ENCODE results near the gene RPA1. TPM values are rescaled to one million over a fixed set of nuclear protein-coding genes. Genes with fewer than 3 reads are reported as not detected.
"Not testable (repeated sequence)": the region's sequence is repeated elsewhere in the genome, so short reads cannot be mapped to it uniquely, and the experiment has no call there.

The RPA1 gene
- total RNA-seq, 2 experiments from 2014 or later = 38.6 to 38.7 TPM

DNA sequence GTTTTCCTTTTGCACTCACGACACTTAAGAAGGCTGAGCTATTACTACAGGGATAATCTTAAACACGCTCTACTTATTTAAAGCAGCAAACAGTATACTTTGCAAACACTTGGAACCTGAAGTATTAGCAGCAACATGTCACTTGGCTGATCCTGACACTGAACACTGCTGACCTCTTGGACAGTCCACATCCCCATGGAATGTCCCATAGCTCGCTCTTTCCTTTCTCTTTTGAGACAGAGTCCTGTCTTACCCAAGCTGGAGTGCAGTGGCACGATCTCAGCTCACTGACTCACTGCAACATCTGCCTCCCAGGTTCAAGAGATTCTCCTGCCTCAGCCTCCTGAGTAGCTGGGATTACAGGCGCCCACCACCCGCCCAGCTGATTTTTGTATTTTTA is 26.5 kb upstream of the RPA1 start:
- TF ChIP-seq, protein P1, sequence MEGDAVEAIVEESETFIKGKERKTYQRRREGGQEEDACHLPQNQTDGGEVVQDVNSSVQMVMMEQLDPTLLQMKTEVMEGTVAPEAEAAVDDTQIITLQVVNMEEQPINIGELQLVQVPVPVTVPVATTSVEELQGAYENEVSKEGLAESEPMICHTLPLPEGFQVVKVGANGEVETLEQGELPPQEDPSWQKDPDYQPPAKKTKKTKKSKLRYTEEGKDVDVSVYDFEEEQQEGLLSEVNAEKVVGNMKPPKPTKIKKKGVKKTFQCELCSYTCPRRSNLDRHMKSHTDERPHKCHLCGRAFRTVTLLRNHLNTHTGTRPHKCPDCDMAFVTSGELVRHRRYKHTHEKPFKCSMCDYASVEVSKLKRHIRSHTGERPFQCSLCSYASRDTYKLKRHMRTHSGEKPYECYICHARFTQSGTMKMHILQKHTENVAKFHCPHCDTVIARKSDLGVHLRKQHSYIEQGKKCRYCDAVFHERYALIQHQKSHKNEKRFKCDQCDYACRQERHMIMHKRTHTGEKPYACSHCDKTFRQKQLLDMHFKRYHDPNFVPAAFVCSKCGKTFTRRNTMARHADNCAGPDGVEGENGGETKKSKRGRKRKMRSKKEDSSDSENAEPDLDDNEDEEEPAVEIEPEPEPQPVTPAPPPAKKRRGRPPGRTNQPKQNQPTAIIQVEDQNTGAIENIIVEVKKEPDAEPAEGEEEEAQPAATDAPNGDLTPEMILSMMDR (IDR thresholded peaks at IDR 0.05) = no peak
- peaks cover 49% of the 10 kb centered on the region for H3K36me3 ChIP-seq (ENCODE audit: insufficient read depth, low read length)
- H3K9me3 ChIP-seq (ENCODE audit: control insufficient read depth in 1 of 2, insufficient read depth in 1 of 2, low read length in 2 of 2) = no peaks in the 10 kb centered on the region
- intact Hi-C loops (cut with DNase I, micrococcal nuclease) = no loop called here
- no peaks in the 10 kb centered on the region for H3K27me3 ChIP-seq (ENCODE audit: control insufficient read depth in 1 of 2, insufficient read depth in 2 of 2, low read length in 2 of 2)
- DNase-seq = no peak
- peaks cover 61% of the 10 kb centered on the region for H3K36me3 Mint-ChIP-seq (ENCODE audit: low read depth)
- CTCF ChIA-PET = interaction anchor here (1.4 kb wide), 1 partner anchor 9 kb away, joined by 3 read pairs; no protein-coding TSS in a partner anchor
- H3K9me3 Mint-ChIP-seq = no peaks in the 10 kb centered on the region
- POLR2A ChIA-PET = no interaction called here
- no peak overlapping the region for H3K4me3 ChIP-seq (ENCODE audit: low read length)
- no peak overlapping the region for H3K27ac Mint-ChIP-seq
- no peaks in the 10 kb centered on the region for H3K4me1 Mint-ChIP-seq (ENCODE audit: low read depth)
- no peak for ATAC-seq (ENCODE audit: poor library complexity)
- H3K27me3 Mint-ChIP-seq = no peaks in the 10 kb centered on the region
- no peak overlapping the region for H3K4me3 Mint-ChIP-seq
- H3K4me1 ChIP-seq (ENCODE audit: insufficient read depth, low read length) = no peaks in the 10 kb centered on the region
- no peak overlapping the region for H3K27ac ChIP-seq (ENCODE audit: low read depth in 1 of 2, low read length in 2 of 2)

GRCh38 chr17:1807890-1808289 is 21.9 kb upstream of the RPA1 start:
- no peak overlapping the region for H3K27ac Mint-ChIP-seq
- Histone ChIP-seq H3K27ac (ENCODE audit: low read depth in 1 of 2, low read length in 2 of 2) (no peak overlapping the region), H3K27me3 (ENCODE audit: control insufficient read depth in 1 of 2, insufficient read depth in 2 of 2, low read length in 2 of 2) (no peaks in the 10 kb centered on the region), H3K36me3 (ENCODE audit: insufficient read depth, low read length) (peaks cover 43% of the 10 kb centered on the region), H3K4me3 (ENCODE audit: low read length) (no peak overlapping the region), H3K4me1 (ENCODE audit: insufficient read depth, low read length) (no peaks in the 10 kb centered on the region), H3K9me3 (ENCODE audit: control insufficient read depth in 1 of 2, insufficient read depth in 1 of 2, low read length in 2 of 2) (no peaks in the 10 kb centered on the region)
- H3K9me3 Mint-ChIP-seq = no peaks in the 10 kb centered on the region
- H3K27me3 Mint-ChIP-seq = no peaks in the 10 kb centered on the region
- ATAC-seq (ENCODE audit: poor library complexity) (no peak), DNase-seq (no peak)
- no peaks in the 10 kb centered on the region for H3K4me1 Mint-ChIP-seq (ENCODE audit: low read depth)
- POLR2A ChIA-PET = no interaction called here
- intact Hi-C loops (cut with DNase I, micrococcal nuclease) = no loop called here
- CTCF ChIA-PET = no interaction called here
- TF ChIP-seq, protein P1 (IDR thresholded peaks at IDR 0.05) = no peak
- H3K4me3 Mint-ChIP-seq = no peak overlapping the region
- H3K36me3 Mint-ChIP-seq (ENCODE audit: low read depth) = peaks cover 56% of the 10 kb centered on the region

- no peaks in the 10 kb centered on the region for H3K9me3 ChIP-seq (ENCODE audit: control insufficient read depth in 1 of 2, insufficient read depth in 1 of 2, low read length in 2 of 2)
- H3K27ac ChIP-seq (ENCODE audit: low read depth in 1 of 2, low read length in 2 of 2) = no peak overlapping the region
- H3K4me3 ChIP-seq (ENCODE audit: low read length) = no peak overlapping the region
- Mint-ChIP-seq H3K27me3 (no peaks in the 10 kb centered on the region), H3K4me3 (no peak overlapping the region), H3K36me3 (ENCODE audit: low read depth) (peaks cover 55% of the 10 kb centered on the region), H3K27ac (no peak overlapping the region), H3K4me1 (ENCODE audit: low read depth) (no peaks in the 10 kb centered on the region), H3K9me3 (no peaks in the 10 kb centered on the region)
- H3K27me3 ChIP-seq (ENCODE audit: control insufficient read depth in 1 of 2, insufficient read depth in 2 of 2, low read length in 2 of 2) = no peaks in the 10 kb centered on the region
- no peaks in the 10 kb centered on the region for H3K4me1 ChIP-seq (ENCODE audit: insufficient read depth, low read length)
- ChIA-PET POLR2A (no interaction called here), CTCF (no interaction called here)
- ATAC-seq (ENCODE audit: poor library complexity) = no peak
- DNase-seq = no peak
- TF ChIP-seq, protein P1 (IDR thresholded peaks at IDR 0.05) = no peak
- intact Hi-C loops (cut with DNase I, micrococcal nuclease) = no loop called here
- peaks cover 44% of the 10 kb centered on the region for H3K36me3 ChIP-seq (ENCODE audit: insufficient read depth, low read length)
Observed at GRCh38 chr17:1808644-1809043, 21.2 kb upstream of the RPA1 start.

DNA sequence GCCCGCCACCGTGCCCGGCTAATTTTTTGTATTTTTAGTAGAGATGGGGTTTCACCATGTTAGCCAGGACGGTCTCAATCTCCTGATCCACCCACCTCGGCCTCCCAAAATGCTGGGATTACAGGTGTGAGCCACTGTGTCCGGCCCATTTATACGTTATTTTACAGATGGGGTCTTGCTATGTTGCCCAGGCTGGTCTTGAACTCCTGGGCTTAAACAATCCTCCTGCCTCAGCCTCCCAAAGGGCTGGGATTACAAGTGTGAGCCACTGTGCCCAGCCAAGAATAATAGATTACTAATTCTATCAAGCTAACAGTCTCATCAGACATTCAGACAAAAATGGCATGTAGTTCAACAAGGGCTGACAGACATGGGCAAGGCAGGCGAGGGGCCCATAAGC is 20.0 kb upstream of the RPA1 start:
- POLR2A ChIA-PET = interaction anchor here (0.7 to 1.5 kb wide), 2 partner anchors 10 to 27 kb away, joined by 3 to 4 read pairs; no protein-coding TSS in a partner anchor

More for the DNA sequence above, 20.0 kb upstream of the RPA1 start:
- H3K27me3 Mint-ChIP-seq; DNase-seq; H3K4me3 ChIP-seq (ENCODE audit: low read length); H3K27me3 ChIP-seq (ENCODE audit: control insufficient read depth in 1 of 2, insufficient read depth in 2 of 2, low read length in 2 of 2); H3K4me1 ChIP-seq (ENCODE audit: insufficient read depth, low read length); H3K4me1 Mint-ChIP-seq (ENCODE audit: low read depth); H3K27ac Mint-ChIP-seq; CTCF ChIA-PET; intact Hi-C loops (cut with DNase I, micrococcal nuclease); H3K27ac ChIP-seq (ENCODE audit: low read depth in 1 of 2, low read length in 2 of 2); ATAC-seq (ENCODE audit: poor library complexity); H3K9me3 Mint-ChIP-seq; H3K9me3 ChIP-seq (ENCODE audit: control insufficient read depth in 1 of 2, insufficient read depth in 1 of 2, low read length in 2 of 2); H3K4me3 Mint-ChIP-seq: not testable (repeated sequence)
- H3K36me3 Mint-ChIP-seq (ENCODE audit: low read depth) = peaks cover 54% of the 10 kb centered on the region
- H3K36me3 ChIP-seq (ENCODE audit: insufficient read depth, low read length) = peaks cover 39% of the 10 kb centered on the region

All from CD4-positive, alpha-beta T cell (primary cell).